ENCODE results near the gene DLK2.
"Not testable (repeated sequence)": the region's sequence is repeated elsewhere in the genome, so short reads cannot be mapped to it uniquely, and the experiment has no call there.

DLK2 gene

DNA sequence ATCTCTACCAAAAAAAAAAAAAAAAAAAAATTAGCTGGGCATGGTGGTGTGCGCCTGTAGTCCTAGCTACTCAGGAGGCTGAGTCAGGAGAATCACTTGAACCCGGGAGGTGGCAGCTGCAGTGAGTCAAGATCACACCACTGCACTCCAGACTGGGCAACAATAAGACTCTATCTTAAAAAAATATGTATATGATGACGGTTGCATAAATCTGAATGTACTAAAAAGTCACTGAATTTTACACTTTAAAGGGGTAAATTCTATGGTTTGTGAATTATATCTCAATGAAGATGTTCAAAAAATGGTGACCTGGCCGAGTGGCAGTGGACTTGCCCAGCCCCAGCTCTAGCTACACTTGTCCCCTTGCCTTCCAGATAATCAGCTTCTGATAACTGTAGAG is 38.4 kb downstream of the DLK2 start:
- TF ChIP-seq ZNF565 (CRISPR knock-in tag; conservative IDR thresholded peaks at IDR 0.05; ENCODE audit: low read depth), result no peak
- TF ChIP-seq ZFP3 (CRISPR knock-in tag; IDR thresholded peaks at IDR 0.05), result no peak
- TF ChIP-seq, protein P1, sequence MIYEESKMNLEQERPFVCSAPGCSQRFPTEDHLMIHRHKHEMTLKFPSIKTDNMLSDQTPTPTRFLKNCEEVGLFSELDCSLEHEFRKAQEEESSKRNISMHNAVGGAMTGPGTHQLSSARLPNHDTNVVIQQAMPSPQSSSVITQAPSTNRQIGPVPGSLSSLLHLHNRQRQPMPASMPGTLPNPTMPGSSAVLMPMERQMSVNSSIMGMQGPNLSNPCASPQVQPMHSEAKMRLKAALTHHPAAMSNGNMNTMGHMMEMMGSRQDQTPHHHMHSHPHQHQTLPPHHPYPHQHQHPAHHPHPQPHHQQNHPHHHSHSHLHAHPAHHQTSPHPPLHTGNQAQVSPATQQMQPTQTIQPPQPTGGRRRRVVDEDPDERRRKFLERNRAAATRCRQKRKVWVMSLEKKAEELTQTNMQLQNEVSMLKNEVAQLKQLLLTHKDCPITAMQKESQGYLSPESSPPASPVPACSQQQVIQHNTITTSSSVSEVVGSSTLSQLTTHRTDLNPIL (CRISPR knock-in tag; IDR thresholded peaks at IDR 0.05; ENCODE audit: low read depth), result no peak
- TF ChIP-seq ZC3H10 (CRISPR knock-in tag; IDR thresholded peaks at IDR 0.05), result no peak
- no peak for TF ChIP-seq ISL1 (CRISPR knock-in tag; IDR thresholded peaks at IDR 0.05)
- TF ChIP-seq, protein P2, sequence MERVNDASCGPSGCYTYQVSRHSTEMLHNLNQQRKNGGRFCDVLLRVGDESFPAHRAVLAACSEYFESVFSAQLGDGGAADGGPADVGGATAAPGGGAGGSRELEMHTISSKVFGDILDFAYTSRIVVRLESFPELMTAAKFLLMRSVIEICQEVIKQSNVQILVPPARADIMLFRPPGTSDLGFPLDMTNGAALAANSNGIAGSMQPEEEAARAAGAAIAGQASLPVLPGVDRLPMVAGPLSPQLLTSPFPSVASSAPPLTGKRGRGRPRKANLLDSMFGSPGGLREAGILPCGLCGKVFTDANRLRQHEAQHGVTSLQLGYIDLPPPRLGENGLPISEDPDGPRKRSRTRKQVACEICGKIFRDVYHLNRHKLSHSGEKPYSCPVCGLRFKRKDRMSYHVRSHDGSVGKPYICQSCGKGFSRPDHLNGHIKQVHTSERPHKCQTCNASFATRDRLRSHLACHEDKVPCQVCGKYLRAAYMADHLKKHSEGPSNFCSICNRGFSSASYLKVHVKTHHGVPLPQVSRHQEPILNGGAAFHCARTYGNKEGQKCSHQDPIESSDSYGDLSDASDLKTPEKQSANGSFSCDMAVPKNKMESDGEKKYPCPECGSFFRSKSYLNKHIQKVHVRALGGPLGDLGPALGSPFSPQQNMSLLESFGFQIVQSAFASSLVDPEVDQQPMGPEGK (CRISPR knock-in tag; IDR thresholded peaks at IDR 0.05; ENCODE audit: borderline replicate concordance), result no peak
- TF ChIP-seq, protein P3, sequence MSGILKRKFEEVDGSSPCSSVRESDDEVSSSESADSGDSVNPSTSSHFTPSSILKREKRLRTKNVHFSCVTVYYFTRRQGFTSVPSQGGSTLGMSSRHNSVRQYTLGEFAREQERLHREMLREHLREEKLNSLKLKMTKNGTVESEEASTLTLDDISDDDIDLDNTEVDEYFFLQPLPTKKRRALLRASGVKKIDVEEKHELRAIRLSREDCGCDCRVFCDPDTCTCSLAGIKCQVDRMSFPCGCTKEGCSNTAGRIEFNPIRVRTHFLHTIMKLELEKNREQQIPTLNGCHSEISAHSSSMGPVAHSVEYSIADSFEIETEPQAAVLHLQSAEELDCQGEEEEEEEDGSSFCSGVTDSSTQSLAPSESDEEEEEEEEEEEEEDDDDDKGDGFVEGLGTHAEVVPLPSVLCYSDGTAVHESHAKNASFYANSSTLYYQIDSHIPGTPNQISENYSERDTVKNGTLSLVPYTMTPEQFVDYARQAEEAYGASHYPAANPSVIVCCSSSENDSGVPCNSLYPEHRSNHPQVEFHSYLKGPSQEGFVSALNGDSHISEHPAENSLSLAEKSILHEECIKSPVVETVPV (CRISPR knock-in tag; IDR thresholded peaks at IDR 0.05), result no peak
- no peak for TF ChIP-seq GLIS3 (CRISPR knock-in tag; IDR thresholded peaks at IDR 0.05)
- no peak for TF ChIP-seq ESRRG (CRISPR knock-in tag; IDR thresholded peaks at IDR 0.05)
- no peak for TF ChIP-seq OSR1 (CRISPR knock-in tag; IDR thresholded peaks at IDR 0.05)
- TF ChIP-seq ZNF70 (CRISPR knock-in tag; IDR thresholded peaks at IDR 0.05), result no peak
- TF ChIP-seq PPARA (CRISPR knock-in tag; IDR thresholded peaks at IDR 0.05; ENCODE audit: borderline replicate concordance), result no peak
- TF ChIP-seq BACH2 (CRISPR knock-in tag; IDR thresholded peaks at IDR 0.05; ENCODE audit: borderline replicate concordance), result no peak
- no peak for TF ChIP-seq ZNF8 (CRISPR knock-in tag; IDR thresholded peaks at IDR 0.05)
- TF ChIP-seq RARB (CRISPR knock-in tag; IDR thresholded peaks at IDR 0.05), result no peak
- TF ChIP-seq CSDC2 (CRISPR knock-in tag; IDR thresholded peaks at IDR 0.05), result no peak
- TF ChIP-seq TCF4 (CRISPR knock-in tag; IDR thresholded peaks at IDR 0.05; ENCODE audit: borderline replicate concordance), result no peak
- TF ChIP-seq TOX (CRISPR knock-in tag; IDR thresholded peaks at IDR 0.05; ENCODE audit: borderline replicate concordance), result no peak
- TF ChIP-seq, protein P4, sequence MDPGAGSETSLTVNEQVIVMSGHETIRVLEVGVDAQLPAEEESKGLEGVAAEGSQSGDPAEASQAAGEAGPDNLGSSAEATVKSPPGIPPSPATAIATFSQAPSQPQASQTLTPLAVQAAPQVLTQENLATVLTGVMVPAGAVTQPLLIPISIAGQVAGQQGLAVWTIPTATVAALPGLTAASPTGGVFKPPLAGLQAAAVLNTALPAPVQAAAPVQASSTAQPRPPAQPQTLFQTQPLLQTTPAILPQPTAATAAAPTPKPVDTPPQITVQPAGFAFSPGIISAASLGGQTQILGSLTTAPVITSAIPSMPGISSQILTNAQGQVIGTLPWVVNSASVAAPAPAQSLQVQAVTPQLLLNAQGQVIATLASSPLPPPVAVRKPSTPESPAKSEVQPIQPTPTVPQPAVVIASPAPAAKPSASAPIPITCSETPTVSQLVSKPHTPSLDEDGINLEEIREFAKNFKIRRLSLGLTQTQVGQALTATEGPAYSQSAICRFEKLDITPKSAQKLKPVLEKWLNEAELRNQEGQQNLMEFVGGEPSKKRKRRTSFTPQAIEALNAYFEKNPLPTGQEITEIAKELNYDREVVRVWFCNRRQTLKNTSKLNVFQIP (CRISPR knock-in tag; IDR thresholded peaks at IDR 0.05; ENCODE audit: borderline replicate concordance, low read depth), result no peak
- ATAC-seq, result no peak

DNA sequence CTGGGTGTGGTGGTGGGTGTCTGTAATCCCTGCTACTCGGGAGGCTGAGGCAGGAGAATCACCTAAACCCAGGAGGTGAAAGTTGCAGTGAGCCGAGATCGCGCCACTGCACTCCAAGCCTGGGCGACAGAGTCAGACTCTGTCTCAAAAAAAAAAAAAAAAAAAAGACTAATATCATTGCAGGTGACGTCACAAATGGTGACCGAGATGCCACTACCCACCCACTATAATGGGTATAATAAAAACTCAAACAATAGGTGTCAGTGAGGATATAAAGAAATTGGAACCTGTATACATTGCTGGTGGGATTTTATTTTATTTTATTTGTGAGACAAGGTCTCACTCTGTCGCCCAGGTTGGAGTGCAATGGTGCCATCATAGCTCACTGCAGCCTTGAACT is 40.1 kb downstream of the DLK2 start:
- not testable (repeated sequence) for ATAC-seq

DNA sequence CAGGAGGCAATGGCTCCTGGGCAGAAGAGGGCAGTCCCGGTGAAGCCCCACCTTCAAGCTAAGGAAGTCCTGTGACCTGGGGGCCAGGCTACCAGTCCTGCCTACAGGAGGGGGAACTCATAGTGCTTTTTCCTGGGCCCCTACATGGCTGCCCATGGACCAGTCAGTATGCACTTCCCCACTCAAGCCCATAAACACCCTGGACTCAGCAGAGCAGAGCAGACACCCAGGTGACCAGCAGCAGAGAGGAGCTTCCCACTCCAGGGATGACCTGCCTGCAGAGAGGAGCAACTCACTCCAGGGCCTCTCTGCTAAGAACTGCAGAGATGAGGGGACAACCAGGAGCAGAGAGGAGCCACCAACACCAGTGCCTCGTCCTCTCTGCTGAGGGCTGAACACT is 42.3 kb downstream of the DLK2 start:
- TF ChIP-seq ZNF8 (CRISPR knock-in tag; IDR thresholded peaks at IDR 0.05), result no peak
- TF ChIP-seq, protein P1 (CRISPR knock-in tag; IDR thresholded peaks at IDR 0.05; ENCODE audit: low read depth), result no peak
- ATAC-seq, result no peak

DNA sequence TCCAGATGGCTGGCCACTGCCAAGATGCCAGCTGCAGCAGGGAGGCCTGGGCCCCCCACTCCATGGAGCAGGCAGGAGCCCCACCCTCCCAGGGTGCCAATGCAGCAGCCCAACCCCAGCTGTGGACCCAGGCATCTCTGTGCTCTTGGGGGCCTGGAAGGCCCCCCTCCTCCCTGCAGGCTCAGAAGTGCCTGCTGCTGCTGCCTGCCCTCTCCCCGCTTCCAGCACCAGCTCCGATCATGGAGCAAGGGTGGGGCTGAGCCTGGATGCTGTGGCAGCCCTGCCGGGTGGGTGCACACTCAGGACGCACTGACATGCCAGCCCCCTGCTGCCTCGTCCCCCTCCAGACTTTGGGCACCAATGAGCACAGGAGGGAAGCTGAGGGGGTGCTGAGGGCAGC is 42.8 kb downstream of the DLK2 start:
- no peak for ATAC-seq
- TF ChIP-seq ZC3H10 (CRISPR knock-in tag; IDR thresholded peaks at IDR 0.05) (no peak), TOX (CRISPR knock-in tag; IDR thresholded peaks at IDR 0.05; ENCODE audit: borderline replicate concordance) (no peak), SNAI2 (CRISPR knock-in tag; IDR thresholded peaks at IDR 0.05) (no peak), ARNTL (CRISPR knock-in tag; IDR thresholded peaks at IDR 0.05; ENCODE audit: borderline replicate concordance, low read depth) (no peak), PPARA (CRISPR knock-in tag; IDR thresholded peaks at IDR 0.05; ENCODE audit: borderline replicate concordance) (no peak), GLIS3 (CRISPR knock-in tag; IDR thresholded peaks at IDR 0.05) (no peak), ZNF70 (CRISPR knock-in tag; IDR thresholded peaks at IDR 0.05) (no peak), ISL1 (CRISPR knock-in tag; IDR thresholded peaks at IDR 0.05) (no peak), OSR1 (CRISPR knock-in tag; IDR thresholded peaks at IDR 0.05) (no peak), CSDC2 (CRISPR knock-in tag; IDR thresholded peaks at IDR 0.05) (no peak), RARB (CRISPR knock-in tag; IDR thresholded peaks at IDR 0.05) (no peak), BACH2 (CRISPR knock-in tag; IDR thresholded peaks at IDR 0.05; ENCODE audit: borderline replicate concordance) (no peak), ZFP3 (CRISPR knock-in tag; IDR thresholded peaks at IDR 0.05) (no peak)
- TF ChIP-seq, protein P5, sequence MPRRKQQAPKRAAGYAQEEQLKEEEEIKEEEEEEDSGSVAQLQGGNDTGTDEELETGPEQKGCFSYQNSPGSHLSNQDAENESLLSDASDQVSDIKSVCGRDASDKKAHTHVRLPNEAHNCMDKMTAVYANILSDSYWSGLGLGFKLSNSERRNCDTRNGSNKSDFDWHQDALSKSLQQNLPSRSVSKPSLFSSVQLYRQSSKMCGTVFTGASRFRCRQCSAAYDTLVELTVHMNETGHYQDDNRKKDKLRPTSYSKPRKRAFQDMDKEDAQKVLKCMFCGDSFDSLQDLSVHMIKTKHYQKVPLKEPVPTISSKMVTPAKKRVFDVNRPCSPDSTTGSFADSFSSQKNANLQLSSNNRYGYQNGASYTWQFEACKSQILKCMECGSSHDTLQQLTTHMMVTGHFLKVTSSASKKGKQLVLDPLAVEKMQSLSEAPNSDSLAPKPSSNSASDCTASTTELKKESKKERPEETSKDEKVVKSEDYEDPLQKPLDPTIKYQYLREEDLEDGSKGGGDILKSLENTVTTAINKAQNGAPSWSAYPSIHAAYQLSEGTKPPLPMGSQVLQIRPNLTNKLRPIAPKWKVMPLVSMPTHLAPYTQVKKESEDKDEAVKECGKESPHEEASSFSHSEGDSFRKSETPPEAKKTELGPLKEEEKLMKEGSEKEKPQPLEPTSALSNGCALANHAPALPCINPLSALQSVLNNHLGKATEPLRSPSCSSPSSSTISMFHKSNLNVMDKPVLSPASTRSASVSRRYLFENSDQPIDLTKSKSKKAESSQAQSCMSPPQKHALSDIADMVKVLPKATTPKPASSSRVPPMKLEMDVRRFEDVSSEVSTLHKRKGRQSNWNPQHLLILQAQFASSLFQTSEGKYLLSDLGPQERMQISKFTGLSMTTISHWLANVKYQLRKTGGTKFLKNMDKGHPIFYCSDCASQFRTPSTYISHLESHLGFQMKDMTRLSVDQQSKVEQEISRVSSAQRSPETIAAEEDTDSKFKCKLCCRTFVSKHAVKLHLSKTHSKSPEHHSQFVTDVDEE (CRISPR knock-in tag; IDR thresholded peaks at IDR 0.05), result no peak
- TF ChIP-seq, protein P1 (CRISPR knock-in tag; IDR thresholded peaks at IDR 0.05; ENCODE audit: low read depth), result no peak
- TF ChIP-seq, protein P4 (CRISPR knock-in tag; IDR thresholded peaks at IDR 0.05; ENCODE audit: borderline replicate concordance, low read depth), result no peak

Data from SK-N-SH treated with all-trans-retinoic acid at 6 μM for 48 hours (cell line).